Colon (tissue), 2 donors: ENCODE results near the gene SH3TC1.

Experiments used
- FAIRE-seq: peaks from 2 replicates; lab custom pipeline; 2012; peaks lifted over from hg19 to GRCh38; lab: Jason Lieb, UNC
- donor health status: control.
- donor health status: control.

SH3TC1 gene

GRCh38 chr4:8164194-8164565 lies 34.9 kb upstream of the SH3TC1 start:
- FAIRE-seq = no peak

- no peak for FAIRE-seq
Observed at GRCh38 chr4:8164687-8165086, 34.4 kb upstream of the SH3TC1 start.

DNA sequence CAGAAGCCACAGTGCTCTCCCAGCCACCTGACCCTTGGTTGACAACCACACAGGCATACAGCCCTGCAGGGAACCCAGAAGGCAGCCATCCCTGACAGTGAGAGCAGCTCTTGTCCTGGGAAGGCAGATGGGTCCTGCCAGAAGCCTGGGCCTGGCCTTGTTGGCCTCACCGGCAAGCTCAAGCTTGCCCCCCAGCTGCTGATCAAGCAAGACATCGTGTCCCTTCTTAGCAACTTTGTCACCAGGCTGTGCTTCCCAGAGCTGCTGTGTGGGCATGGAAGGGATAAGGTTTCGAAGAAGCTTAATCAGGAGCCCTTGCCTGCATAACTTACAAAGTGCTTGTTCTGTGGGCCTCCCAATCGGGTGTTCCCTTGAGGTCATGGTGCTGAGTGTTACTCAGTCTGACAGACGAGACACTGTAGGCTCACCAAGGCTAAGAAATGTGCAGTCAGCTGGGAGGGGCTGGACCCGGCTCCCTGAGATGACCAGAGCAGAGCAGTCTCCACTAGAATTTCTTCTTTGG lies 33.7 kb upstream of the SH3TC1 start:
- FAIRE-seq = no peak

DNA sequence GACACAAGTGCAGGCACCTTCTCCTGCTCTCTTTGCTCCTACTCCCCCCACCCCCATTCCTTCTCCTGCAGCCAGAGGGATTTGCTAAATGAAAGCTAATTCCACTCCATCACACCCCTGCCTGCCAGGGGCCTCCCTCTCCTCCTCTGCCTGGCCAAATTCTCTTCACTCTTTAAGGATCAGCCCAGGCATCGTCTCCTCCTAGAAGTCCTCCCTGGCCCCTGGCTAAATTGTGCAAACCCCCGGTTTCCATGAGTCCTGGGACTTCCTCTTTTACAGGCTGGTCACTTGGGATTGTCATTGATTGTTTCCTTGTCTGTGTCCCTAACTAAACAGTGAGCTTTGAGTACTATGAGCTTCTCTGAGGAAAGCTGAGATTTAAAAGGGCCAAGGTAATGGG lies 31.8 kb upstream of the SH3TC1 start:
- FAIRE-seq = no peak

- no peak for FAIRE-seq
Observed at GRCh38 chr4:8167815-8168214, 31.3 kb upstream of the SH3TC1 start.

DNA sequence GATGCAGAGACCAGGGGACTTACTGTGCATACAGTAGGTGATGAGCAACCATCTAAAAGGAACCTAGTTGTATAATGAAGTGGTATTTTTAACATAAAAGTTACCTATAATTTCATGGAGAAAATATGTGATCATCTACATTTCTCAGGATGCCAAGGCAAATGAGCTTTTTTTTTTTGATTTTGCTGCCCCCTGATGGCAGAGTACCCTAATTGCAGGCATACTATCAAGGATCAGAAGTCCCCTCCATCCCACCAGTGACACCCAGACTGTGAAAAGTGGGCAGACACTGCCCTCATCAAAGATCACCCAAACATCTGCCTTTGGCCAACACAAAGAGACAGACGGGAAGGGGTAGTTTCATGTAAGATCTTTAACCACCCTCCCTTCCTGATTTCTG lies 30.9 kb upstream of the SH3TC1 start:
- no peak for FAIRE-seq

GRCh38 chr4:8168832-8169598 lies 30.1 kb upstream of the SH3TC1 start:
- no peak for FAIRE-seq

DNA sequence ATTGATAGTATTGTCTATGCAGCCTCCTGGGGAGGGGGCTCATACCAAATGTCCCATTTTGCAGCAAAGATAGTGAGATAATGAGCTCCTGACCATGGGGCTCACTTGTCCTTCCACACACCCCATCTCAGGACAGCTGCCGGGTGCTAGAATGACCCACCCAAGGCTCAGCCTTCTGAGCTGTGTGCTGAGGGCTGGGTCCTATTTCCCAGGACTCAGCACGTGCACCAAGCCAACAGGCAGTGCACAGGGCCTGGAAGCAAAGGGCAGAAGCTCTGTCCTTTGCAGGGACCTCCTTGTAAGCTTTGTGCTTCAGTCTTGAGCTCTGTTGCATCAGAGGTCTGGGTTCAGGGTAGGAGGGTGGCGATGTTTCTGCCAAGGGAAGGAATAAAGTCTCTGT lies 29.3 kb upstream of the SH3TC1 start:
- FAIRE-seq = no peak

DNA sequence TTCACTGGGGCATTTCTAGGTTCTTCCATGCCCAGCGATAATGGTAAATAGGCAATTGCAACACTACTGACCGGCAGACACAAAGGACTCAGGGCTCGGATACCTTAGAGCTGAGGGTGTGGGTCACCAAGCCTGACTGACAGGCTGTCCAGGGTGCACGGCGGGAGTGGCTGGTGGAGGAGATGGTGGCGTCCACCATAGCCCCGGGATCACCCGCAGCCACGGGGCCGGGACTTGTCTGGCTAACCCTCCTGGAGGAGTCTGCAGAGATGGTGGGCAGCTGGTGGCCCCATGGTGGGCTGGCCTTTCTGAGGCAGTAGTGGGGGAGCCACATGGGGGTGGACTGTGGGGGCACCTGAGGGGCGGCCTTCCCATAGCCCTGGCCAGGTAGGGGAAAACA lies 28.7 kb upstream of the SH3TC1 start:
- FAIRE-seq = no peak

- no peak for FAIRE-seq
Observed at GRCh38 chr4:8171266-8171665, 27.8 kb upstream of the SH3TC1 start.

DNA sequence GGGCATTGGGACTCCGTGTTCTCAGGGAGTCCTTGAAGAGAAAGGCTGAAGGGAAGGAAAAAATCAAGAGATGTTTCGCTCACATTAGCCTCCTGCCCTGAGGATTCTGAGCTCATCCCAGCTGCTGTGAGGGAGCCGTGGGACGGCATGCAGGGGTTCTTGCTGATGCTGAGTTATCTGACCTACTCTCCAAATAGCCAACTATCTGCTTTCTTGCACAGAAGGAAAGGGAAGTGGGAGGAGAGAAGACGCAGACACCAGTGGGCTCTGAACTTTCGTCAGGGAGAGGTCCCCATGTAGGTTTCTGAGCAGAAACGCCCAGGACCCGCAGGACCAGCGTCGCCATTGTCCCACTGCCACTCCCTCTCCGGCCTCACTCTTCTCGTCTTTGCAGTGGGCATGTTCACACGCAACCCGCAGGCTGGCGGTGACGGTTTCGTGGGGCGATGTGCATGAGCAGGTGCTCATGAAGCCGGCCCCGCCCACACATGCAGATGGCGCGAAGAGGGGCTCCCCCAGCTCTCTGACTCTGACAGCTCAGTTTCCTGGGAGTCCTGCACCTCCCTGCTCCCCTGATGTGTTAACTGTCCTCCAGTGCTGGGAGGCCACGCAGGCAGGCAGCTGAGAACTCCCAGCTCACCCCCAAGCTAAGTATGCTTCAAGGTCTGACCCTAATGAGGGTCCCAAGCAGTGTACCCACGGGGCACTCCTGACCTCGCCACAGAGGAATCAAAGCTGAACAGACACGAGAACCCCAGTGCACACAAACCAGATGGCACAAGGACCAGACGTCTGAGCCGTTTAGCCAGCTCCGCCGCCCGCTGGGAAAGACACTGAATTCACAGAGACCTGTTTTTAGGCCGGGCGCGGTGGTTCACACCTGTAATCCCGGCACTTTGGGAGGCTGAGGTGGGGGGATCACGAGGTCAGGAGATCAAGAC lies 26.8 kb upstream of the SH3TC1 start:
- FAIRE-seq = no peak

GRCh38 chr4:8173492-8174242 lies 25.4 kb upstream of the SH3TC1 start:
- FAIRE-seq = no peak

DNA sequence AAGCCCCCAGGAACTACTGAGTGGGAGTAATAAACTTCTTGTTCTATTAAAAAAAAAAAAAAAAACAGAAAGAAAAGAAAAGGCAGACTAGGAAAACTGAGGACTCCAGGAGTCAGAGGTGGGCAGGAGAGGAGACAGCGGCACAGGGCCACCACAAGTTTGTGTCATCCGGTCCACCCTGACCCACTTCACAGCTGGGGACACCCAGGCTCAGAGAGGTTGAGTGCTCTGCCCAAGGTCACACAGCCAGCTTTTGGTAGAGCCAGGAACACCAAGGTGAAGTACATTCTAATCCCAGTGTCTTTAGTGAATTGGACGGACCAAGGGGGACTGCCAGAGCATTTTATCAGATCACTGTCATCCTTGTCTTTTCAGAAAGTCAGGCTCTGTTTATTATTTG lies 24.1 kb upstream of the SH3TC1 start:
- FAIRE-seq = no peak

DNA sequence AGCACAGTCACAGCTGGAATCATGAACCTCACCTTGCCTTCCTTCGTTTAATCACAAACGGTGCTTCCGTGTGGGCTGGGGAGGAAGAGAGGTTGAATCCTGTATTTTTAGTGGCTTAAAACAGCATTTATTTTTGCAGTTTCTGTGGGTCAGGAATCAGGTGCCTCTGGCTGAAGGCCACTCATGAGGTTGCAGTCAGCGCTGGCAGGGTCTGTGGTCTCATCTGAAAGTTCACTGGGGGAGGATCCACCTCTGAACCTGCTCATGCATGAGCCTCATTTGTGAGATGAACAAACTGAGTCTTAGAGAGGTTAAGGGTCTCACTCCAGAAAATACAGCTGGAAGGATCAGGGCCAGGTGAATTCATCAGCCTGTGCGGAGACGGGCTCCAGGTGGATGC lies 23.4 kb upstream of the SH3TC1 start:
- FAIRE-seq = no peak

- FAIRE-seq = no peak
Observed at GRCh38 chr4:8176547-8177399, 22.3 kb upstream of the SH3TC1 start.

DNA sequence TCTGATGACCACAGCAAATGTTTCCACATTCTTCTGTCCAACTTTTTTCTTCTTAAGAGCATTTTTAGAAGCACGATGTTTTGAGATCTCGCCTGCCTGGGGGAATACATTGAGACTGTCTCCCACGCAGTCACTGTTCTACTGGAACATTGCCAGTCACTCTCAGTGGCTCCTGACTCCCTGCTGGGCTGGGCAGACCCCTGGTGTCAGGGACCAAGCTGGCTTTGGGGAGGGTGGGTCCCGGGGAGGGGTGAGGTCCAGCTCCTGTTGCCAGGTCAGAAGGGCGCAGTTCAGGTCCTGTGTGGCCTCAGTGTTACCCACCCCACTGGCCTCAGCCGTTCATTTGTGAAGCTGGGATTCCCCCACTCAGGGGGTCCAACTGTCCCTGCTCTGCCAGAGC lies 21.5 kb upstream of the SH3TC1 start:
- FAIRE-seq = no peak

DNA sequence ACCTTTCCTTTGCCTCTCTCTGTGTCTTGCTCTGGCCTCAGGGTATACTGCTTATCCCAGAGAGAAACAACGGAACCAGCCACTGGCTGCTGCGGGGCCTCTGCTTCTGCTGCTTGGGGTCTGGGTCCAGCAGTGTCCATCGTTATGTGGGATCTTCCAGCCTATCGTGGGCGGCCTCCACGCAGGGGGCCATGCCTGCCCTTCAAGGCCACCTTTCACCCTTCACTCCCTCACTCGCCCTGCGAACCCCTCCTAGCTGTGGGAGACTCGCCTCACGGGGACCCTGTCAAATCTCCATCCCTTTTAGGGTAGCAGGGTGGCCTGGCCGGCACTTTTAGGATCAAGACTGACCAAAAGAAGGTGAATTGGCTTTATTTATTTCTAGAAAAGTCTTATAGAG lies 21.1 kb upstream of the SH3TC1 start:
- FAIRE-seq = no peak

DNA sequence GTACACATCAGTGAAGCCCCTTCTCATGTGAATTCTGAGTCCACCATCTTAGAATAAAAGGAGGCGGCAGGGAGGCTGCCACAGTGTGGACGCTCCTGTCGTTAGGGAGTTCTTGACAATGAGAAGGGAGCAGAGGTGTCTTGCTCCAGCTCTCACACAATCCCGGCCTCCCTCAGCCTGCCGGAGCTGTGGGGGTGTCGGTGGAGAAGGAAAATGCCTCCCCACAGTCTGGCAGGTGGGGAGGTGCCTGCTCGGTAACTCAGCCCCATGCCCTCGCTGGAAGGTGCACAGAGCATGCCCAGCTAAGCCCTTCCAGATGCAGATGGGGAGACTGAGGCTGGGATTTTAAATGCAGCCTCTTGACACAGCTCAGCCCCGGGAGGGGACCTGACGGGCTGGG lies 20.0 kb upstream of the SH3TC1 start:
- no peak for FAIRE-seq

- no peak for FAIRE-seq
Observed at GRCh38 chr4:8179771-8180170, 19.3 kb upstream of the SH3TC1 start.

DNA sequence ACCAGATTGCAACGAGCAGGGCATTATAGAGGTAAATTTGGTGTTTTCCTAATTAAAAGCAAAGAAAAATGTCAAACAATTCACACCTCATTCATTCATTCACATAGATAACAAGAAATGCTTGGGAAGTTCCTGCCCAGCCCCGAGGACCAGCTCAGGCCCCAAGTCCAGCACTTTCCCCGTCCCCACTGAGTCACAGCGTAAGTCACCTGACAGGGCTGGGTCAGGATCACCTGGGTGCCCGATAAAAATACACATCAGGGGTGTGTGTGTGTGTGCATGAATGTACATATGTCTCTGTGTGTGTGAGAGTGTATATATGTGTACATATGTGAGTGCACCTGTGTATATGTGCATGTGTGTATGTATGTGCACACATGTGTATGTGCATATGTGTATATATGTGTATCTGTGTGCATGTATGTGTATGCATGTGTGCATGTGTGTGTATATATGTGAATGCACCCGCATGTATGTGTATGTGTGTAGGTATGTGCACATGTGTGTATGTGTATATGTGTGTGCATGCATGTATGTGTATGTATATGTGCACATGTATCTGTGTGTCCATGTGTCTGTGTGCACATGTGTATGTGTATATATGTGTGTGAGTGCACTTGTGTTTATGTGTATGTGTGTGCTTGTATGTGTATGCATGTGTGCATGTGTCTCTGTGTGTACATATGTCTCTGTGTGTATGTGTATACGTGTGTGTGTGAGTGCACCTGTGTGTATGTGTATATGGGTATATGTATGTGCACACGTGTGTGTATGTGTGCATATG lies 18.6 kb upstream of the SH3TC1 start:
- no peak for FAIRE-seq

DNA sequence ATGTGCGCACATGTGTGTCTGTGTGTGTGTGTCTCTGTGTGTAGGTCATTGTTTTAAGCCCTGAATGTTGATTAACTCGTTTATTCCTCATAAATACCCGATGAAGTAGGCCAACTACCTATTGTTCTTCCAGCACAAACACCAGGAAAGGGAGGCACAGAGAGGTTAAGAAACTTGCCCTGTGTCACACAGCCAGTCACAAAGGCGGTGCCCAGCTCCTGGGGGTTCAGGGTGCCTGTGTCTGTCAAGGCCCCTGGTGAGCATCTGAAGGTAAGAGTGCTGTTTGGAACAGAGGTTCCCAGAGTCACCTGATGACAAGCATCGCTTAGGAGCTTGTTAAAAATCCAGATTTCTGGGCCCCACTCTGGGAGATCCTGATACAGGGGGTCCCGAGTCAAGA lies 18.0 kb upstream of the SH3TC1 start:
- no peak for FAIRE-seq
